ENCODE data around the gene TBC1D8B. TPM values are rescaled to one million over a fixed set of nuclear protein-coding genes. Genes with fewer than 3 reads are reported as not detected.
"Not testable (repeated sequence)": the region's sequence is repeated elsewhere in the genome, so short reads cannot be mapped to it uniquely, and the experiment has no call there.

Gene TBC1D8B
- total RNA-seq (1 to 10 TPM; 4.1 to 6.8 (median 6.0) TPM), polyA plus RNA-seq (1.9 TPM)
- long read RNA-seq, donor 1, full-length matches to known transcripts: 9 of 14 reads
- long read RNA-seq, donor 1, partial matches to known transcripts: 2 of 14 reads
- long read RNA-seq, donor 1, other reads (novel, unspliced or antisense): 3 of 14 reads
- long read RNA-seq, donor 2, full-length matches to known transcripts: 1 of 2 reads
- long read RNA-seq, donor 2, partial matches to known transcripts: 0 of 2 reads
- long read RNA-seq, donor 2, other reads (novel, unspliced or antisense): 1 of 2 reads
- long read RNA-seq, donor 3, full-length matches to known transcripts: 4 of 11 reads
- long read RNA-seq, donor 3, partial matches to known transcripts: 6 of 11 reads
- long read RNA-seq, donor 3, other reads (novel, unspliced or antisense): 1 of 11 reads
- long read RNA-seq, donor 4, full-length matches to known transcripts: 2 of 3 reads
- long read RNA-seq, donor 4, partial matches to known transcripts: 0 of 3 reads
- long read RNA-seq, donor 4, other reads (novel, unspliced or antisense): 1 of 3 reads

DNA sequence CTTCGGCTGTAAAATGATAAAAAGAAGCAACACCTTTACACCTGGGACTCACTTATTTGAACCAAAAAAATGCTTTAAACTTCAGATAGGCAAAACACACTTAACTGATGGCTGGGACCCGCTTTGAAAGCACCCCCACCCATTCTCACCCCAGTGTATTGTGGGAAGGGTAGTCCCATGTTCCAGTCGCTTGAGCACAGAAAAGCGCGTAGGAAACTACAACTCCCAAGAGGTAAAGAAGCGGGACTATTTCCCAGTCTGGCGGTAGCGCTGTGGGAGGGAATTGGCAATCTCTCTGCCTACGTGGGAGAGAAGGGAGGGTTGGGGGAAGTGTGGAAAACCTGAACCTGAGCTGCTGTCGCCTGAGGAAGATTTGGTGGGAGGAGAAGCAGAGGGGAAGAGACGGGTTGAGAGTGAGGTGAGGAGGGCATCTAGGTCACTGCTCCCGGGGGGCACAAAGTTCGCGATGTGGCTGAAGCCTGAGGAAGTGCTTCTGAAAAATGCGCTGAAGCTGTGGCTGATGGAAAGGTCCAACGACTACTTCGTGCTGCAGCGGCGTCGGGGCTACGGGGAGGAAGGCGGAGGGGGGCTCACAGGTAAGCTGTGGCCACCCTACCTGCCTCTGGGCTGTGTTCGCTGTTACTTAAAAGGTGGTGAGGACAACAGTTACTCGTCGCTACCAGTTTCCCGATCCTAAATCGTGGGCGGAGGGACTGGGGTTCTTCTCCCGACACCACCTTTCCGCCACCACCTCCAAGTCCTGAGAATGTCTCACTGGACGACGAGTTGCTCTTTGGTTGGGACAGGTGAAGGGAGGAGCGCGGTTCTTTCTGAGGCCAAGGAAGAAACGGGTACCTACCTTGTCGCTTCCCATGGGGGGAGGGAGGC is at the start of gene TBC1D8B:
Gene TBC1D8B, plus strand, starts transcription at position 286 of the 888 bp plus-strand sequence. Its CDS starts 181 bp downstream, at position 467.
- peak within 1 kb of the TSS; percentile 68 for H3K27ac ChIP-seq (ENCODE audit: low read length)
- H3K4me3 ChIP-seq (ENCODE audit: low read length): peak within 1 kb of the TSS; percentile 95
- H3K9me3 ChIP-seq (ENCODE audit: control insufficient read depth, low read length): no peaks in the 10 kb centered on the region
- H3K4me1 ChIP-seq (ENCODE audit: control insufficient read depth, insufficient read depth, low read length): no peaks in the 10 kb centered on the region
- peak; percentile 71 to 85 (median 78) for DNase-seq
- ATAC-seq: peak; percentile 100
- intact Hi-C loops (cut with DNase I): no loop called here
- H3K27me3 ChIP-seq (ENCODE audit: control insufficient read depth, insufficient read depth): no peaks in the 10 kb centered on the region
- under 1% methylated on average over 36 of the region's 36 CpGs for WGBS

DNA sequence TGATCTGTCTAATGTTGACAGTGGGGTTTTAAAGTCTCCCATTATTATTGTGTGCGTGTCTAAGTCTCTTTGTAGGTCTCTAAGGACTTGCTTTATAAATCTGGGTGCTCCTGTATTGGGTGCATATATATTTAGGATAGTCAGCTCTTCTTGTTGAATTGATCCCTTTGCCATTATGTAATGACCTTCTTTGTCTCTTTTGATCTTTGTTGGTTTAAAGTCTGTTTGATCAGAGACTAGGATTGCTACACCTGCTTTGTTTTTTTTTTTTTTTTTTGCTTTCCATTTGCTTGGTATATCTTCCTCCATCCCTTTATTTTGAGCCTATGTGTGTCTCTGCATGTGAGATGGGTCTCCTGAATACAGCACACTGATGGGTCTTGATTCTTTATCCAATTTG is 33.2 kb upstream of the TBC1D8B start:
- WGBS: 70% methylated on average over 1 of the region's 1 CpG
- H3K27ac ChIP-seq (ENCODE audit: low read length); H3K9me3 ChIP-seq (ENCODE audit: control insufficient read depth, low read length); ATAC-seq; intact Hi-C loops (cut with DNase I); DNase-seq; H3K4me1 ChIP-seq (ENCODE audit: control insufficient read depth, insufficient read depth, low read length); H3K27me3 ChIP-seq (ENCODE audit: control insufficient read depth, insufficient read depth); H3K4me3 ChIP-seq (ENCODE audit: low read length): not testable (repeated sequence)

DNA sequence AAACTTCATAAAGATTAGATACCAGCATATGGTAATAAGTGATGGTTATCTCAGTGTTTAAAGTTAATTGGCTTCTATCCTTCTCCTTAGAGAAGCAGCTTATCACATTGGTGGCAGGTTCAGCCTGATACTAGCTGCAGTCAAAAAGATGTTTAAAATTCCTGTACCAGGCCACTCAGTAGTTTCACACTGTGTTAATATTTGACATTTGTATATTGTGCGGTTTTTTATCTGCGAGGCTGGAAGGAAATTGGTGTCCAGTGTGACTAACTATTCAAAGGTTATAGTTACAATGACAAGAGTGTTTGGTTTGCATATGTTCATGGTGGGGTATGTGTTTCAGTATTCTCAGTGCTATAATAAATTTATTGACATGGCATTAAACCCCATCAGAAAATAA is 27.5 kb upstream of the TBC1D8B start:
- intact Hi-C loops (cut with DNase I): no loop called here
- Histone ChIP-seq H3K27me3 (ENCODE audit: control insufficient read depth, insufficient read depth) (no peaks in the 10 kb centered on the region), H3K4me1 (ENCODE audit: control insufficient read depth, insufficient read depth, low read length) (no peaks in the 10 kb centered on the region), H3K27ac (ENCODE audit: low read length) (no peak overlapping the region), H3K4me3 (ENCODE audit: low read length) (no peak overlapping the region), H3K9me3 (ENCODE audit: control insufficient read depth, low read length) (no peaks in the 10 kb centered on the region)
- no peak for DNase-seq
- ATAC-seq: no peak
- 38% methylated on average over 2 of the region's 2 CpGs for WGBS

DNA sequence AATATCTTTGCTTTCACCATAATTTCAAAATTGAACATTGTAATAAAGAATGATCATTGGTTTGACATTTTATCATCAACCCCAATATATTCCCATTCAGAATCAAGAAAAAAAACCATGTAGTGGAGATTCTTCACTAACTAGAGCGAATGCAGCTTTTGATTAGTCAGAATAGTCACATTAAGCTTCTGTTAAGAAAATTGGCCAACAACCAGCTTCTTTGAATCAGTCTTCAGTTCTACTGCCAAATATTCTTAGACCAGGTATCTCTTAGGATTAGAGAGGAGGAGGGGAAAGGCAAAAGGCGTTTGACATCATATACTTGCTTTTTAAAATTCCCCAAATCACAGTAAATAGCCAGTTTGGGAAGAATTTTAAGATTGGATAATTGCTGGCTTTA is 22.2 kb upstream of the TBC1D8B start:
- Histone ChIP-seq H3K27me3 (ENCODE audit: control insufficient read depth, insufficient read depth) (no peaks in the 10 kb centered on the region), H3K4me3 (ENCODE audit: low read length) (no peak overlapping the region), H3K27ac (ENCODE audit: low read length) (no peak overlapping the region), H3K4me1 (ENCODE audit: control insufficient read depth, insufficient read depth, low read length) (no peaks in the 10 kb centered on the region), H3K9me3 (ENCODE audit: control insufficient read depth, low read length) (no peaks in the 10 kb centered on the region)
- DNase-seq: no peak
- ATAC-seq: no peak
- intact Hi-C loops (cut with DNase I): loop anchor here in 1 of 4 donors (10.0 kb wide), 1 partner anchor 295 kb away; no protein-coding TSS in a partner anchor
- 44% methylated on average over 2 of the region's 2 CpGs for WGBS

DNA sequence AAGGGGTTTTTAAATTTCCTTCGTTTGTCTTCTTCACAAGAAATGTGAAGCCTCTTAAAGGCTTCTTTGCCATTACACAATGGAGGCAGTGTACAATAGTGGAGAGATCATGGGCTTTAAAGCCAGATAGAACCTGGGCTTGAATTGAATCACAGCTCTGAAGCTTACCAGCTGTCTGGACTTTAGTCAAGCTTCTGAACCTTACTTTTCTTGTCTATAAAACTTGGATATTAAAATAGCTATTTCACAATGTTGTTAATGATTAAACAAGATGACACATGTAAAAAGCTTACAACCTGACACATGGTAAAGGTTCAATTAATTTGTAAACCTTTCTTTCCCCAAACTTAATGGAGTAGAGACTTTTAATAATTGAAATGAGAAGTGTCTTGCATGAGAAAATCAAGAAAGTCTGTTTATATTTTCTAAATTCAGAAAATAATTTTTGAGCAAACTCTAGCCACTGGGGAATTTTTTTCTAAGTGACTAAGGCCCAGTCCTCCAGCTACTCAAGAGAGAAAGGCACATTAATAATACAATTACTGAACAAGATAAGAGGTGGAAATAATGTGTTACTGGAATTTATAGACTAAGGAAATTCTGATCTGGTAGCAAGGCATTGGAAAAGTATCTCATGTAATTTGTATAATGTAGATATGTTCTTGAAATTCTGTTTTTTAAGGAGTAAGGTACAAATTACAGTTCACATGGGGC is 21.7 kb upstream of the TBC1D8B start:
- no peak overlapping the region for H3K27ac ChIP-seq (ENCODE audit: low read length)
- intact Hi-C loops (cut with DNase I): loop anchor here in 1 of 4 donors (10.0 kb wide), 1 partner anchor 296 kb away; no protein-coding TSS in a partner anchor
- H3K9me3 ChIP-seq (ENCODE audit: control insufficient read depth, low read length): no peaks in the 10 kb centered on the region
- H3K4me3 ChIP-seq (ENCODE audit: low read length): no peak overlapping the region
- WGBS: 49% methylated on average over 1 of the region's 1 CpG
- no peaks in the 10 kb centered on the region for H3K4me1 ChIP-seq (ENCODE audit: control insufficient read depth, insufficient read depth, low read length)
- ATAC-seq (no peak), DNase-seq (no peak)
- no peaks in the 10 kb centered on the region for H3K27me3 ChIP-seq (ENCODE audit: control insufficient read depth, insufficient read depth)

- H3K27me3 ChIP-seq (ENCODE audit: control insufficient read depth, insufficient read depth): no peaks in the 10 kb centered on the region
- H3K4me1 ChIP-seq (ENCODE audit: control insufficient read depth, insufficient read depth, low read length): no peaks in the 10 kb centered on the region
- H3K27ac ChIP-seq (ENCODE audit: low read length): no peak overlapping the region
- DNase-seq (no peak), ATAC-seq (no peak)
- H3K9me3 ChIP-seq (ENCODE audit: control insufficient read depth, low read length): no peaks in the 10 kb centered on the region
- whole genome bisulfite sequencing: 45% methylated on average over 7 of the region's 7 CpGs
- intact Hi-C loops (cut with DNase I): loop anchor here in 1 of 4 donors (10.0 kb wide), 1 partner anchor 299 kb away; no protein-coding TSS in a partner anchor
- H3K4me3 ChIP-seq (ENCODE audit: low read length): no peak overlapping the region
These were observed 18.8 kb upstream of the TBC1D8B start for GRCh38 chrX:106783716-106784115.

DNA sequence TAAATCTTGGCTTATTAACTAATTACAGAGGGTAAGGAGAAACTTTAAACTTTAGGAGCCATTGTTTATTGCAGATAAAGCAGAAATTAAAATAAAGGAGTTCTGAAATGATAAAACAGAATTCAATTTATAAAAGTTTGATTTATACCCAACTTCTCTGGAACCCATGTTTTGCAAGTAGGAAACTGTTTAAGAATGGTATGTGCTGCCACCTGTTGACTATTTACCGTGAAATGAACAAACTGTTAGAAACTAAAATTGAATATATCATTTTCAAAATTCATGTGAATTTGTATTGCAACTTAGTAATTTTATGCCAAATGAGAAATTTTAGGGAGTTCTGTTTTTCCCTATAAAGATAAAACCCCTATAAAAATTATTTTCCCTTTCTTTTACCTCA is 11.0 kb upstream of the TBC1D8B start:
- ATAC-seq (no peak), DNase-seq (no peak)
- Histone ChIP-seq H3K9me3 (ENCODE audit: control insufficient read depth, low read length) (no peaks in the 10 kb centered on the region), H3K27ac (ENCODE audit: low read length) (no peak overlapping the region), H3K4me3 (ENCODE audit: low read length) (no peak overlapping the region), H3K4me1 (ENCODE audit: control insufficient read depth, insufficient read depth, low read length) (no peaks in the 10 kb centered on the region), H3K27me3 (ENCODE audit: control insufficient read depth, insufficient read depth) (no peaks in the 10 kb centered on the region)
- intact Hi-C loops (cut with DNase I): loop anchor here in 2 of 4 donors (10.0 kb wide), 1 partner anchor 307 kb away; no protein-coding TSS in a partner anchor
- 3% methylated on average over 1 of the region's 1 CpG for WGBS

DNA sequence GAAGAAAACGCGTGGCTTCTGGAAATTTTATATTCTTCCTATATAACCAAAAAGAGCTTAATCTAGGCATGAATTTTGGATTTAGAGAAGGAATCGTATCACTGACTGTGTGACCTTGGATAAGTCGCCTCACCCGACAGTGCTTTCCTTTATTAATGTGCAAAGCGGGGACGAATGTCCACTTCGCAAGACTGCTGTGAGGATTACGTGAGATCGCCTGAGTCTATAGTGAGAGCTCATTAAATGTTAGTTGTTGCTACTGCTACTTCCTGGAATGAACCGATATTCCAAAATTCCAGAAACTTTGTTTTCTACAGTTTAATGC is 448 bp upstream of the TBC1D8B start:
- DNase-seq: no peak
- WGBS: 4% methylated on average over 11 of the region's 11 CpGs

GRCh38 chrX:106811131-106811910 is 8.8 kb downstream of the TBC1D8B start:
- Histone ChIP-seq H3K27ac (ENCODE audit: low read length) (no peak overlapping the region), H3K4me1 (ENCODE audit: control insufficient read depth, insufficient read depth, low read length) (no peaks in the 10 kb centered on the region), H3K27me3 (ENCODE audit: control insufficient read depth, insufficient read depth) (no peaks in the 10 kb centered on the region), H3K4me3 (ENCODE audit: low read length) (no peak overlapping the region), H3K9me3 (ENCODE audit: control insufficient read depth, low read length) (no peaks in the 10 kb centered on the region)
- intact Hi-C loops (cut with DNase I): no loop called here
- 72% methylated on average over 7 of the region's 7 CpGs for WGBS
- no peak for ATAC-seq
- DNase-seq: no peak

More for the DNA sequence above, 448 bp upstream of the TBC1D8B start:
- H3K4me3 ChIP-seq (ENCODE audit: low read length): peak overlapping the region; percentile 95
- H3K27me3 ChIP-seq (ENCODE audit: control insufficient read depth, insufficient read depth): no peaks in the 10 kb centered on the region
- H3K9me3 ChIP-seq (ENCODE audit: control insufficient read depth, low read length): no peaks in the 10 kb centered on the region
- ATAC-seq: peak; percentile 54 to 56
- H3K27ac ChIP-seq (ENCODE audit: low read length): peak overlapping the region; percentile 68
- no peaks in the 10 kb centered on the region for H3K4me1 ChIP-seq (ENCODE audit: control insufficient read depth, insufficient read depth, low read length)
- intact Hi-C loops (cut with DNase I): no loop called here

DNA sequence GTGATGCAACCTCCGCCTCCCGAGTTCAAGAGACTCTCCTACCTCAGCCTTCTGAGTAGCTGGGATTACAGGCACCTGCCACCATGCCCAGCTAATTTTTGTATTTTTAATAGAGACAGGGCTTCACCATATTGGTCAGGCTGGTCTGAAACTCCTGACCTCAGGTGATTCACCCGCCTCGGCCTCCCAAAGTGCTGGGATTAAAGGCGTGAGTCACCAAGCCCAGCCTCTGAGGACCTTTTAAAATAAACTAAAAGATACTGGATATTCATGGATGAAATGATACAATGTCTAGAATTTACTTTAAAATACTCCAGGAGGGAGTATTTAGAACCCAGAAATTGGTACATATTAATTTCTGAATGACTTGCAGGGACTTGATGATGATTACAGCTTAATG is 10.5 kb downstream of the TBC1D8B start:
- DNase-seq; H3K4me1 ChIP-seq (ENCODE audit: control insufficient read depth, insufficient read depth, low read length); H3K4me3 ChIP-seq (ENCODE audit: low read length); H3K27me3 ChIP-seq (ENCODE audit: control insufficient read depth, insufficient read depth); H3K27ac ChIP-seq (ENCODE audit: low read length); H3K9me3 ChIP-seq (ENCODE audit: control insufficient read depth, low read length); ATAC-seq; intact Hi-C loops (cut with DNase I): not testable (repeated sequence)
- 95% methylated on average over 5 of the region's 5 CpGs for WGBS

Measured in right cardiac atrium (tissue), 5 donors.